Esophagus muscularis mucosa (tissue), 4 donors: ENCODE measurements around the gene CCBE1.

ENCODE experiments used
- CTCF ChIP-seq, 3 experiments: fragments of 200-600 bp in 2 of 3; fragments of 450-650 bp in 1 of 3; sonication (generic) in 2 of 3; IDR thresholded peaks; one replicate each; pipeline ENCODE4 v1.5.1; 2017 to 2019; ENCODE audit warnings: antibody characterized with exemption in 3 of 3, mild to moderate bottlenecking in 2 of 3, moderate library complexity in 1 of 3
- EP300 ChIP-seq: sonication (generic); formaldehyde crosslinking; IDR thresholded peaks from one replicate; pipeline ENCODE4 v1.6.1; 2017; ENCODE audit warnings: antibody characterized with exemption
- POLR2A ChIP-seq: fragments of 450-650 bp; IDR thresholded peaks from one replicate; pipeline ENCODE4 v1.6.1; 2017; ENCODE audit warnings: antibody characterized with exemption, moderate library complexity, mild to moderate bottlenecking, low read depth
- POLR2AphosphoS5 ChIP-seq, 2 donors: sonication (generic); formaldehyde crosslinking; IDR thresholded peaks; one replicate each; pipeline ENCODE4 v1.6.1; 2017; ENCODE audit warnings: antibody characterized with exemption in 2 of 2

GRCh38 chr18:59460072-59460420 is 237.2 kb downstream of the CCBE1 start:
- TF ChIP-seq CTCF (IDR thresholded peaks at IDR 0.05) (no peak), EP300 (no peak), POLR2A (no peak), POLR2AphosphoS5 (IDR thresholded peaks at IDR 0.05) (no peak)
